Cardiac fibroblast (primary cell): ENCODE data around the gene HEXIM1.

Source experiments
- DNase-seq, 2 donors: peaks; one replicate each; pipeline versions ENCODE4 v3.0.0 to v3.0.0-alpha.2; 2010; ENCODE audit warnings: low read depth in 2 of 2
- H3K4me3 ChIP-seq, 2 donors: replicated peaks in 1 of 2; 1 replicate in 1 of 2; 2 replicates in 1 of 2; pipeline ENCODE4 v1.5.1; 2011; ENCODE audit warnings: low read depth in 2 of 2, low read length in 2 of 2, mild to moderate bottlenecking in 2 of 2, moderate library complexity in 1 of 2
- TF ChIP-seq, protein P1 (sequence below): IDR thresholded peaks from one replicate; pipeline ENCODE4 v1.5.1; 2011; ENCODE audit warnings: low read depth, mild to moderate bottlenecking, low read length, inconsistent platforms

HEXIM1 gene

DNA sequence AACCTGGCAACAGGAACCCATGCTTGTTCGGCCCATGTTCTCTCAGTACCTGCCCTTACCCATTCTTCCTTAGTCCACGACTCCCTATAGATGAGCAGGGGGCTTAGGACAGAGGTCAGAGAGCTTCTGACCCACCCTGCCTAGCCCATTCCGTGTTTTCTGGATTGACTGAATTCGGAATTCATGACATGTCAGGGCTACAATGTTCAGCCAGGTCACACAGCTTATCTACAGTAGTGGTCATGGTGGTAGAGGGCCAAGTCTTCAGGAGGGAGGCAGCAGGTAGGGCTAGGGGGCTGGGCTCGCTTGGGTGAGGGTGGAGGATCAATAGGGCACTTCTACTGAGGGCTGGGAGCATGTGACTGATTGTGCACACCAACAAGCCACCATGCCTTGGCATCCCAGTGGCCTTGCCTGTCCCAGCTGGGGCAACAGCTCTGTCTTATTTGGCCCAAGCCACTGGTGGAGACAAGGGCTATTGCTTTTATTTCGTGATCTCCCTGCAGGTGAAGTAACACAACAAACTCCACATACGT is 16.5 kb downstream of the HEXIM1 start:
- no peak overlapping the region for H3K4me3 ChIP-seq
- DNase-seq: no peak
- TF ChIP-seq, protein P1, sequence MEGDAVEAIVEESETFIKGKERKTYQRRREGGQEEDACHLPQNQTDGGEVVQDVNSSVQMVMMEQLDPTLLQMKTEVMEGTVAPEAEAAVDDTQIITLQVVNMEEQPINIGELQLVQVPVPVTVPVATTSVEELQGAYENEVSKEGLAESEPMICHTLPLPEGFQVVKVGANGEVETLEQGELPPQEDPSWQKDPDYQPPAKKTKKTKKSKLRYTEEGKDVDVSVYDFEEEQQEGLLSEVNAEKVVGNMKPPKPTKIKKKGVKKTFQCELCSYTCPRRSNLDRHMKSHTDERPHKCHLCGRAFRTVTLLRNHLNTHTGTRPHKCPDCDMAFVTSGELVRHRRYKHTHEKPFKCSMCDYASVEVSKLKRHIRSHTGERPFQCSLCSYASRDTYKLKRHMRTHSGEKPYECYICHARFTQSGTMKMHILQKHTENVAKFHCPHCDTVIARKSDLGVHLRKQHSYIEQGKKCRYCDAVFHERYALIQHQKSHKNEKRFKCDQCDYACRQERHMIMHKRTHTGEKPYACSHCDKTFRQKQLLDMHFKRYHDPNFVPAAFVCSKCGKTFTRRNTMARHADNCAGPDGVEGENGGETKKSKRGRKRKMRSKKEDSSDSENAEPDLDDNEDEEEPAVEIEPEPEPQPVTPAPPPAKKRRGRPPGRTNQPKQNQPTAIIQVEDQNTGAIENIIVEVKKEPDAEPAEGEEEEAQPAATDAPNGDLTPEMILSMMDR: no peak

DNA sequence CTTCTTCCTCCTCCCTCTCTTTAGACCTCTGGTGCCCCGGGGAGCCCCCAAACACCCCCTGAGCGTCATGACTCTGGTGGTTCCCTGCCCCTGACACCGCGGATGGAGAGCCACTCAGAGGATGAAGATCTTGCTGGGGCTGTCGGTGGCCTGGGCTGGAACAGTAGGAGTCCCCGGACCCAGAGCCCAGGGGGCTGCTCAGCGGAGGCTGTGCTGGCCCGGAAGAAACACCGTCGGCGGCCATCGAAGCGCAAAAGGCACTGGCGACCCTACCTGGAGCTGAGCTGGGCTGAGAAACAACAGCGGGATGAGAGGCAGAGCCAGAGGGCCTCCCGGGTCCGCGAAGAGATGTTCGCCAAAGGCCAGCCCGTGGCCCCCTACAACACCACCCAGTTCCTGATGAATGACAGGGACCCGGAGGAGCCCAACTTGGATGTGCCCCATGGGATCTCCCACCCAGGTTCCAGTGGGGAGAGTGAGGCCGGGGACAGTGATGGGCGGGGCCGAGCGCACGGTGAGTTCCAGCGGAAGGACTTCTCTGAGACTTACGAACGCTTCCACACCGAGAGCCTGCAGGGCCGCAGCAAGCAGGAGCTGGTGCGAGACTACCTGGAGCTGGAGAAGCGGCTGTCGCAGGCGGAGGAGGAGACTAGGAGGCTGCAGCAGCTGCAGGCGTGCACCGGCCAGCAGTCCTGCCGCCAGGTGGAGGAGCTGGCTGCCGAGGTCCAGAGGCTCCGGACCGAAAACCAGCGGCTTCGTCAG is 20.9 kb downstream of the HEXIM1 start:
- no peak overlapping the region for H3K4me3 ChIP-seq
- TF ChIP-seq, protein P1: no peak
- DNase-seq: no peak

DNA sequence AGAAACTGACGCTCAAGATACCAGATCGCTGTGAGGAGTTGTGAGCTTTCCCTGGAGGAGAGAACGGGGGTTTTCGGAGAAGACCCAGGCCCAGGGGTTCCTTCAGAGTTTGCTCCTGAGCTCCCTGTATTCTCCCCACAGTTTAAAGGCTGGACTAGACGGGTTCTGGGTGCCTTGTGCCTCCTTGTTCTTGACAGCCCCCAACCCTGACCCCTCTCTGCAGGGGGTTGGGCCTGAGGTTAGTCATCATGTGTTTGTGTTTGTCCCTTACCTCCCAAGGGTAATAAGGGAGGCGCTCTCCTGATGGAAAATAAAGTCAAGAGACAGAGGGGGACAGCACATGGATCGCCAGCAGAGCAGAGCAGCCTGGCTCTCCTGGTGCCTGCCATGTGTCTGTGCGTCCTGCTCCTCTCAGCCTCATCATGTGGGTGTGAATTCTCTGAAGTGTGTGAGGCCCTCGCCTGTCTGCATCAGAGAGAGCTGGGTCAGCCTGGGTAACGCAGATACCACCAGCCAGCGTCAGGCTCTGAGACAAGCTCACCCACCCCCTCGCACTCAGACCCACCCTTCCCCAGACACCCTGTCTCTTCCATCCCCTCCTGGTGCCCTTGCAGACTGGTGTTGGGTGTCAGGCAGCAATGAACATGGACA is 22.1 kb downstream of the HEXIM1 start:
- no peak overlapping the region for H3K4me3 ChIP-seq
- TF ChIP-seq, protein P1: no peak
- no peak for DNase-seq

DNA sequence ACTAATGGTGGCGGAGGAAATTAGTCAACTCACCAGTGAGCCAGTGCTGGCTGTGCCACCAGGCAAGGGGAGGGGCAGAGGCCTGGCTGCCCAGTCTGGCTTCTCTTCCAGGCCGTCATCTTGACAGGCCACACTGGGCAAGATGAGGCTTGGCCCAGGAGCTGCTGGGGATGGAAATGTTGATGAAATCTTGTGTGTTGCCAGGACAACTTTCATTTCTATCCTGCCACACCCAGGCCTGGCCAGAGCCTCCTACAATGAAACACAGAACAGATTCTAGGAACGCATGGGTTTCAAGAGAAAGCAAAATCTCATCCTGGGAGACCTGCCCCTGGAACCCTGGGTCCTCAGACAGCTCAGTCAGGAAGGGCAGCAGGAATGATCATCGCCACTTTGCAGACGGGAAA is 22.7 kb downstream of the HEXIM1 start:
- peak; percentile 69 to 93 for DNase-seq
- TF ChIP-seq, protein P1: no peak
- peak overlapping the region in 1 of 2 donors; percentile 17 for H3K4me3 ChIP-seq

DNA sequence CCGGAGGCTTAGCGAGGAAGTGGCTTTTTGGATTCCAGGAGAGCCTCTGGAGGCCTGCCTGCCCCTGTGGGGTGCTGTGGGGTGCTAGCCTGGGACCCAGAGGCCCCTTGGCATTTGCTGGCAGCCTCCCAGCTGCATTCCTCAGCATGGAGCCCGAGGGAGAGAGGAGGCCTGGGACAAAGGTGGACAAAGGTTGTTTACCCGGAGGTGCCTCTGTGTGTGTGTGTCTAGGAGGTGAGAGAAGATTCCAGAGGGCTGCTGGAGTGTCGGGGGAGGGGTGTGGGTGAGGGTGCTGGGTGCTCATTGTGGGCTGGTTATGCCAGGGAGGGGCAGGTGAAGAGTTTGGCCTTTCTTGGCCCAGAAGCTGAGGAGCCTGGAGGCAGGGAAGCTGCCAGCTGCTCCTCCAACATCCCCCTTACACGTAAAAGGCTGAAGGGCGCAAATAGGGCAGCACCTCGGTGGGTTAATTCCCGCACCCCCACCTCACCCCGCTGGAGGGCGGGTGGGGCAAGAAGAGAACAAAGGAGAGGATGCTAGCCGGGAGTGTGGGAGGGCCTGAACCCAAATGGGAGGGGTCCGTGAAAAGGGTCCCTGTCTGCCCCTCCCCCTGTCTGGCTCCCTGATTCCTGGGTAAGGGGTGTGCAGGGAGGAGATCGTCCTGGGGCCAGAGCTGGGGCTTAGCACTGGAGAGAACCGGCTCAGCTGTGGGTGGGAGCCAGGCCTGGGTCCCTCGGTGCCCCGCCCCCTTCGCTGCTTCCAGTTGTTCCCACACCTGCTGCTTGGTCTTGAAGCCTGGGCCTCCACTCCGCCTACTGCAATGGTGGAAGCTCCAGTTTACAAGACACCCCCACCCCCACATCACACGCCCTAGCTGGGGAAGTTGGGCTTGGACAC is 23.3 kb downstream of the HEXIM1 start:
- peak in 1 of 2 donors; percentile 22 for DNase-seq
- TF ChIP-seq, protein P1: no peak
- H3K4me3 ChIP-seq: peak overlapping the region in 1 of 2 donors; percentile 17

DNA sequence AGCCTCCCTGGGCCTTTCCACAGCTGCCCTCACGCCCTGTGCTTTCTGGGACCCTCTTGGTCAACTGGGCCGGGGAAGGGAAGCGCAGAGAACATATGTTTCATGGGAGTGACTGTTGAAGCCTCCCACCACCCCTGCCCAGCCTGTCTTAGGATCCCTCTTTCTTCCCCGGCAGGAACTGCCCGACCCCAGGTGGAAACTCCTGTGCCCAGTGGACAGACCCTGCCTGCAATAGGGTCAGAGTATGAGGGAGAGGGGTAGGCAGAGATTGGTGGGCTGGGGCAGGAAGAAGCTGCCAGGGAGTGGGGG is 23.9 kb downstream of the HEXIM1 start:
- TF ChIP-seq, protein P1: no peak

More for the DNA sequence above, 23.9 kb downstream of the HEXIM1 start:
- H3K4me3 ChIP-seq: peak overlapping the region in 1 of 2 donors; percentile 1
- no peak for DNase-seq
